ENCODE measurements around the gene MYO5B. TPM values are rescaled to one million over a fixed set of nuclear protein-coding genes. Genes with fewer than 3 reads are reported as not detected.
A peak's percentile ranks its signal among the peaks of the same experiment; 100 is the strongest.

Gene MYO5B
- total and polyA plus RNA-seq, 10 of the 15 experiments (the other 5 are each of a cell fraction or from before 2014, with no cell fraction given), result 2.5 to 4.5 (median 3.3) TPM

GRCh38 chr18:50189160-50189559 is 5.8 kb downstream of the MYO5B start (continued):
- TF ChIP-seq E4F1 (IDR thresholded peaks at IDR 0.05; ENCODE audit: borderline replicate concordance, partially characterized antibody) (no peak), TBL1XR1 (IDR thresholded peaks at IDR 0.05; ENCODE audit: low read depth, low read length) (no peak), SUZ12 (IDR thresholded peaks at IDR 0.05; ENCODE audit: unreplicated experiment) (no peak), MEF2B (IDR thresholded peaks at IDR 0.05; ENCODE audit: partially characterized antibody, poor library complexity, severe bottlenecking) (no peak), NR2F1 (conservative IDR thresholded peaks at IDR 0.05) (no peak), CBFB (IDR thresholded peaks at IDR 0.05; ENCODE audit: low read depth) (no peak), RFX5 (IDR thresholded peaks at IDR 0.05; ENCODE audit: low read depth, low read length) (no peak), RELA (IDR thresholded peaks at IDR 0.05; ENCODE audit: borderline replicate concordance, partially characterized antibody) (peak; percentile 61), KAT2A (conservative IDR thresholded peaks at IDR 0.05; ENCODE audit: control insufficient read depth, low read depth, low read length) (no peak), RAD51 (IDR thresholded peaks at IDR 0.05) (peak; percentile 45; the same call in 1 of the 2 replicates), YBX1 (IDR thresholded peaks at IDR 0.05) (no peak), FOXK2 (IDR thresholded peaks at IDR 0.05) (no peak), ATF7 (IDR thresholded peaks at IDR 0.05; ENCODE audit: low read depth) (peak; percentile 56), CHD2 (IDR thresholded peaks at IDR 0.05; ENCODE audit: borderline replicate concordance, low read depth, low read length) (no peak), IRF4 (IDR thresholded peaks at IDR 0.05; ENCODE audit: low read depth, low read length) (no peak), CEBPZ (IDR thresholded peaks at IDR 0.05; ENCODE audit: low read depth, low read length) (no peak), ZBTB11 (CRISPR knock-in tag; IDR thresholded peaks at IDR 0.05) (no peak), POLR2A (IDR thresholded peaks at IDR 0.05; ENCODE audit: low read depth, low read length) (no peak), PBX3 (IDR thresholded peaks at IDR 0.05; ENCODE audit: insufficient replicate concordance, low read depth, low read length) (no peak)
